AG09309 (cell line): ENCODE measurements around the gene PKP4.

ENCODE experiments used
- DNase-seq: peaks from one replicate; pipeline ENCODE4 v3.0.0-alpha.2; 2010; ENCODE audit warnings: low read depth
- H3K4me3 ChIP-seq: 2 replicates; pipeline ENCODE4 v1.5.1; 2011; ENCODE audit warnings: mild to moderate bottlenecking, low read depth, low read length, moderate library complexity; ENCODE audit not compliant: control insufficient read depth
- CTCF ChIP-seq: IDR thresholded peaks from 2 replicates; pipeline ENCODE4 v1.5.1; 2011; ENCODE audit warnings: mild to moderate bottlenecking, low read depth, low read length, inconsistent platforms; ENCODE audit not compliant: insufficient read depth, control insufficient read depth; ENCODE audit errors: missing control alignments

The PKP4 gene

GRCh38 chr2:158499383-158499782 lies 42.6 kb downstream of the PKP4 start:
- H3K4me3 ChIP-seq, result no peak overlapping the region
- no peak for TF ChIP-seq CTCF
- no peak for DNase-seq

GRCh38 chr2:158500333-158500732 lies 43.6 kb downstream of the PKP4 start:
- no peak for DNase-seq
- no peak overlapping the region for H3K4me3 ChIP-seq
- no peak for TF ChIP-seq CTCF

DNA sequence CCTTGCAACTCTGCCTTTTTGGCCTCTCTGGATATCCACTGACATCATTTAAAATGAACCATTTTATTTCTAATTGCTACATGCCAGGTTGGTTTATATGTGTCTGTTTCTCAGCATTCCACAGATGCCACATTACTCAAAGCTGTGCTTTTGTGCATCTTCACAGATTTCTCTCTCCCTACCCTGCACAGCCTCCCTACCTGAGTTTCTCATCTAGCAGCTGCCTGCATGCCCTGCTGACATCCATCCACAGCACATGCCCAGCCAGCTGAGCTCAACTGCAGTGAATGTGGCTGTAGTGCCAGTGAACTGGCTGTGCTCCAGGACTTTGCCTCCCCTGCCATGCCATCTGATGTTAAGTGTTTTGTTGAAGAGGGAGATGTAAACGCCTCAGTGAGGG lies 44.5 kb downstream of the PKP4 start:
- no peak overlapping the region for H3K4me3 ChIP-seq
- DNase-seq, result no peak

GRCh38 chr2:158502974-158503373 lies 46.2 kb downstream of the PKP4 start:
- H3K4me3 ChIP-seq, result no peak overlapping the region
- DNase-seq, result peak; percentile 85
- TF ChIP-seq CTCF, result no peak

More for the DNA sequence above, 44.5 kb downstream of the PKP4 start:
- no peak for TF ChIP-seq CTCF

DNA sequence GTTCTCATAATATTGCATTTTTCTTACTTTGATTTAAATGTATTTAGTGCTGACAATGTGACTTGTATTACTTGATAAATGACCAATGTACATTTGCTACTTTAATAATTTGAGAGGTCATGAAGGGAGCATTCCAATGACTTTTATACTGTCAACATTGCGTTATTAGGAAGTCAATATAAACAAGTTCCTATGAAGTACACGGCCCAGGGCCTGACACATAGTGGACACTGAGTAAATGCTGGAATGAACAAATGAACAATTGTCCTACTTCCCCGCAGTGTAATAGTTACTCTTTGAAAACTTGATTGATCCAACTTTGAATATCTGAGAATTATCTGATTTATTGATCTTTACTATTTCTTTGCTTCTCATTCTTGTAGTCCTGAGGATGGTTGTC lies 47.3 kb downstream of the PKP4 start:
- H3K4me3 ChIP-seq, result no peak overlapping the region
- no peak for DNase-seq
- no peak for TF ChIP-seq CTCF

GRCh38 chr2:158505448-158505934 lies 48.7 kb downstream of the PKP4 start:
- TF ChIP-seq CTCF, result no peak
- DNase-seq, result no peak
- no peak overlapping the region for H3K4me3 ChIP-seq

GRCh38 chr2:158507141-158507540 lies 50.4 kb downstream of the PKP4 start:
- no peak for TF ChIP-seq CTCF
- no peak overlapping the region for H3K4me3 ChIP-seq
- no peak for DNase-seq
